Central memory CD4-positive, alpha-beta T cell (primary cell): Measurements from ENCODE around the gene GLIPR2.
A peak's percentile ranks its signal among the peaks of the same experiment; 100 is the strongest.
"Not testable (repeated sequence)": the region's sequence is repeated elsewhere in the genome, so short reads cannot be mapped to it uniquely, and the experiment has no call there.

ENCODE experiments used
- DNase-seq: peaks from one replicate; pipeline ENCODE4 v3.0.0; 2022

Gene GLIPR2

GRCh38 chr9:36123515-36123914 lies 13.0 kb upstream of the GLIPR2 start:
- DNase-seq = no peak

- DNase-seq = no peak
Measured at GRCh38 chr9:36125062-36125855, 11.3 kb upstream of the GLIPR2 start.

- DNase-seq = no peak
Measured at GRCh38 chr9:36126016-36126730, 10.4 kb upstream of the GLIPR2 start.

- no peak for DNase-seq
Measured at GRCh38 chr9:36127652-36128244, 8.8 kb upstream of the GLIPR2 start.

- DNase-seq = no peak
Measured at GRCh38 chr9:36128349-36128748, 8.2 kb upstream of the GLIPR2 start.

GRCh38 chr9:36129139-36129538 lies 7.4 kb upstream of the GLIPR2 start:
- no peak for DNase-seq

GRCh38 chr9:36131666-36132065 lies 4.9 kb upstream of the GLIPR2 start:
- not testable (repeated sequence) for DNase-seq

GRCh38 chr9:36132086-36132485 lies 4.4 kb upstream of the GLIPR2 start:
- DNase-seq = no peak

- no peak for DNase-seq
Measured at GRCh38 chr9:36134761-36135505, 1.6 kb upstream of the GLIPR2 start.

- no peak for DNase-seq
Measured at GRCh38 chr9:36135741-36136271, 727 bp upstream of the GLIPR2 start.

- DNase-seq = no peak
Measured at GRCh38 chr9:36136894-36137391, 410 bp downstream of the GLIPR2 start.

- no peak for DNase-seq
Measured at GRCh38 chr9:36137392-36138004, 965 bp downstream of the GLIPR2 start.

GRCh38 chr9:36138496-36138895 lies 2.0 kb downstream of the GLIPR2 start:
- no peak for DNase-seq

- DNase-seq = no peak
Measured at GRCh38 chr9:36138901-36139300, 2.4 kb downstream of the GLIPR2 start.

GRCh38 chr9:36140086-36141084 lies 3.9 kb downstream of the GLIPR2 start:
- peak; percentile 61 for DNase-seq

- DNase-seq = no peak
Measured at GRCh38 chr9:36141288-36141687, 4.8 kb downstream of the GLIPR2 start.

GRCh38 chr9:36141761-36142160 lies 5.2 kb downstream of the GLIPR2 start:
- no peak for DNase-seq

GRCh38 chr9:36142510-36143244 lies 6.1 kb downstream of the GLIPR2 start:
- no peak for DNase-seq

GRCh38 chr9:36143245-36143641 lies 6.7 kb downstream of the GLIPR2 start:
- DNase-seq = no peak
